Esophagus squamous epithelium (tissue), 5 donors: ENCODE measurements around the gene OR51D1. TPM values are rescaled to one million over a fixed set of nuclear protein-coding genes. Genes with fewer than 3 reads are reported as not detected.

Experiments
- DNase-seq: peaks from one replicate; lab custom pipeline; 2025; lab: John Stamatoyannopoulos, UW
- H3K27ac ChIP-seq, 4 donors: fragments of 200-600 bp; sonication (generic); one replicate each; pipeline ENCODE4 v1.5.1; 2016 to 2019; ENCODE audit warnings: mild to moderate bottlenecking in 1 of 4
- H3K27me3 ChIP-seq, 4 donors: fragments of 200-600 bp; sonication (generic); 1 replicate in 3 of 4; 2 replicates in 1 of 4; pipeline versions ENCODE4 v1.5.1 to v1.6.0; 2017 to 2021; ENCODE audit warnings: antibody characterized with exemption in 1 of 4
- H3K36me3 ChIP-seq, 3 donors: fragments of 200-600 bp; sonication (generic); one replicate each; pipeline ENCODE4 v1.5.1; 2016 to 2019
- H3K4me1 ChIP-seq, 3 donors: fragments of 200-600 bp; sonication (generic); one replicate each; pipeline ENCODE4 v1.5.1; 2017 to 2019
- H3K4me3 ChIP-seq, 4 donors: fragments of 200-600 bp; sonication (generic); 1 replicate in 3 of 4; 2 replicates in 1 of 4; pipeline ENCODE4 v1.5.1; 2016 to 2019; ENCODE audit warnings: mild to moderate bottlenecking in 2 of 4, moderate library complexity in 1 of 4
- H3K9me3 ChIP-seq, 3 donors: fragments of 200-600 bp; sonication (generic); one replicate each; pipeline ENCODE4 v1.5.1; 2016 to 2019
- POLR2A ChIP-seq, 4 donors: fragments of 450-650 bp; IDR thresholded peaks; one replicate each; pipeline ENCODE4 v1.6.1; 2017; ENCODE audit warnings: antibody characterized with exemption in 4 of 4, mild to moderate bottlenecking in 4 of 4, moderate library complexity in 3 of 4
- WGBS, 2 donors: methylation state at CpG; one replicate each; pipeline ENCODE4 v1.1.5; 2018; 5-methylcytosine and 5-hydroxymethylcytosine counted together
- intact Hi-C: fragments of 100-400 bp; cut with DNase I; formaldehyde crosslinking; loops from one replicate; pipeline ENCODE4 v1.15.0; 2022
- total RNA-seq, 4 donors: library from RNA; depleted of rRNA; stranded (reverse); fragments of >200 nt; gene quantifications; one replicate each; pipeline ENCODE4 v1.1.0, GENCODE V29; 2016
- TF ChIP-seq, protein P1 (sequence below), 6 experiments: fragments of 450-650 bp in 4 of 6; fragments of 200-600 bp in 2 of 6; sonication (generic) in 2 of 6; IDR thresholded peaks; one replicate each; pipeline ENCODE4 v1.5.1; 2016 to 2019; ENCODE audit warnings: antibody characterized with exemption in 6 of 6, mild to moderate bottlenecking in 4 of 6, moderate library complexity in 4 of 6
- donor health status: DM: yes; HTN: yes; CAD: no.

Gene OR51D1
- total RNA-seq, 4 donors from 2014 or later = not detected

GRCh38 chr11:4611986-4612385, 25.3 kb upstream of the OR51D1 start:
- Histone ChIP-seq H3K36me3 (no peaks in the 10 kb centered on the region), H3K4me1 (peaks cover 0 to 19% (median 4%) of the 10 kb centered on the region in 3 donors), H3K4me3 (no peak overlapping the region), H3K9me3 (no peaks in the 10 kb centered on the region), H3K27me3 (no peaks in the 10 kb centered on the region), H3K27ac (no peak overlapping the region)
- DNase-seq = no peak
- intact Hi-C loops = no loop called here
- no peak for TF ChIP-seq POLR2A (IDR thresholded peaks at IDR 0.05)
- TF ChIP-seq, protein P1, sequence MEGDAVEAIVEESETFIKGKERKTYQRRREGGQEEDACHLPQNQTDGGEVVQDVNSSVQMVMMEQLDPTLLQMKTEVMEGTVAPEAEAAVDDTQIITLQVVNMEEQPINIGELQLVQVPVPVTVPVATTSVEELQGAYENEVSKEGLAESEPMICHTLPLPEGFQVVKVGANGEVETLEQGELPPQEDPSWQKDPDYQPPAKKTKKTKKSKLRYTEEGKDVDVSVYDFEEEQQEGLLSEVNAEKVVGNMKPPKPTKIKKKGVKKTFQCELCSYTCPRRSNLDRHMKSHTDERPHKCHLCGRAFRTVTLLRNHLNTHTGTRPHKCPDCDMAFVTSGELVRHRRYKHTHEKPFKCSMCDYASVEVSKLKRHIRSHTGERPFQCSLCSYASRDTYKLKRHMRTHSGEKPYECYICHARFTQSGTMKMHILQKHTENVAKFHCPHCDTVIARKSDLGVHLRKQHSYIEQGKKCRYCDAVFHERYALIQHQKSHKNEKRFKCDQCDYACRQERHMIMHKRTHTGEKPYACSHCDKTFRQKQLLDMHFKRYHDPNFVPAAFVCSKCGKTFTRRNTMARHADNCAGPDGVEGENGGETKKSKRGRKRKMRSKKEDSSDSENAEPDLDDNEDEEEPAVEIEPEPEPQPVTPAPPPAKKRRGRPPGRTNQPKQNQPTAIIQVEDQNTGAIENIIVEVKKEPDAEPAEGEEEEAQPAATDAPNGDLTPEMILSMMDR (IDR thresholded peaks at IDR 0.05) = no peak
- 80 to 84% methylated on average over 2 of the region's 2 CpGs for WGBS, 2 donors

- intact Hi-C loops = no loop called here
- TF ChIP-seq, protein P1 (IDR thresholded peaks at IDR 0.05) = no peak
- no peak for TF ChIP-seq POLR2A (IDR thresholded peaks at IDR 0.05)
- no peak overlapping the region for H3K4me3 ChIP-seq
Observed at GRCh38 chr11:4615856-4616444, 21.3 kb upstream of the OR51D1 start.

GRCh38 chr11:4619514-4619913, 17.8 kb upstream of the OR51D1 start:
- WGBS, 2 donors = 75% methylated on average over 9 of the region's 9 CpGs
- TF ChIP-seq, protein P1 (IDR thresholded peaks at IDR 0.05) = no peak
- TF ChIP-seq POLR2A (IDR thresholded peaks at IDR 0.05) = no peak
- no peak overlapping the region for H3K27ac ChIP-seq
- no peaks in the 10 kb centered on the region for H3K36me3 ChIP-seq
- DNase-seq = no peak
- no peaks in the 10 kb centered on the region for H3K9me3 ChIP-seq
- peaks cover 0 to 8% (median 0%) of the 10 kb centered on the region in 4 donors for H3K27me3 ChIP-seq
- no peaks in the 10 kb centered on the region for H3K4me1 ChIP-seq
- intact Hi-C loops = no loop called here
- H3K4me3 ChIP-seq = no peak overlapping the region

More at GRCh38 chr11:4615856-4616444, 21.3 kb upstream of the OR51D1 start:
- Histone ChIP-seq H3K27me3 (peaks cover 0 to 8% (median 0%) of the 10 kb centered on the region in 4 donors), H3K4me1 (no peaks in the 10 kb centered on the region), H3K27ac (no peak overlapping the region), H3K9me3 (no peaks in the 10 kb centered on the region), H3K36me3 (no peaks in the 10 kb centered on the region)
- no peak for DNase-seq

- H3K27me3 ChIP-seq = peaks cover 0 to 7% (median 0%) of the 10 kb centered on the region in 4 donors
- H3K36me3 ChIP-seq = no peaks in the 10 kb centered on the region
- H3K27ac ChIP-seq = no peak overlapping the region
- no peak overlapping the region for H3K4me3 ChIP-seq
- H3K4me1 ChIP-seq = no peaks in the 10 kb centered on the region
- 41 to 46% methylated on average over 14 to 15 of the region's 15 CpGs for WGBS, 2 donors
- TF ChIP-seq POLR2A (IDR thresholded peaks at IDR 0.05) = no peak
- TF ChIP-seq, protein P1 (IDR thresholded peaks at IDR 0.05) = peak in 5 of 6 experiments; percentile 48 to 70 (median 53)
- peaks cover 0 to 10% (median 0%) of the 10 kb centered on the region in 3 donors for H3K9me3 ChIP-seq
- intact Hi-C loops = no loop called here
- DNase-seq = no peak
Observed at GRCh38 chr11:4626207-4627099, 10.8 kb upstream of the OR51D1 start.

DNA sequence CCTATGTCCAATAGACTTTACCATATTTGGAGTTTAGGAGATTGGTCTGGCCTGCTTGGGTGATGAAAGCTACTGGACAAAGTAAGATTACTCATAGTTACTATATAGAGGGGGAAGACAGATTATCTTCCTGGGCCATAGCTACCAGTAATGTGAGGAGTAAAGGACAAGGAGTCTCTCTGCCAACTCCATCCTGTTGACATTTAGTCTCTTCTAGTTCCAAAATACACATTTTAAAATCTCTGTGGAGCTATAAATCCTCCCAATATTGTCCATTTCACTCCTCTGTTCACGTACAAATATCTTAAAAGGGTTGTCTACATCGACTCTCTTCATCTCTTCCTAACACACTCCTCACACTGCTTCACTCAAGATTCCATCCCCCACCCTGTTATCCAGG, 1.1 kb upstream of the OR51D1 start:
- no peaks in the 10 kb centered on the region for H3K36me3 ChIP-seq
- 69 to 70% methylated on average over 2 of the region's 2 CpGs for WGBS, 2 donors
- peaks cover 0 to 12% (median 0%) of the 10 kb centered on the region in 4 donors for H3K27me3 ChIP-seq
- DNase-seq = no peak
- H3K9me3 ChIP-seq = no peaks in the 10 kb centered on the region
- intact Hi-C loops = loop anchor here (10.0 kb wide), 1 partner anchor 451 kb away; no protein-coding TSS in a partner anchor
- H3K4me3 ChIP-seq = no peak overlapping the region
- TF ChIP-seq POLR2A (IDR thresholded peaks at IDR 0.05) = no peak
- TF ChIP-seq, protein P1 (IDR thresholded peaks at IDR 0.05) = no peak
- H3K27ac ChIP-seq = no peak overlapping the region
- peaks cover 0 to 6% (median 4%) of the 10 kb centered on the region in 3 donors for H3K4me1 ChIP-seq
